Measurements from ENCODE around the gene BRINP3. TPM values are rescaled to one million over a fixed set of nuclear protein-coding genes. Genes with fewer than 3 reads are reported as not detected.

Gene BRINP3
- total and polyA plus RNA-seq, 12 donors: 0.10 to 3.0 (median 0.83) TPM; not detected in 5

- TF ChIP-seq POLR2A (IDR thresholded peaks at IDR 0.05) (no peak), CTCF (IDR thresholded peaks at IDR 0.05) (peak in 2 of 6 experiments; percentile 8 to 21)
Observed at GRCh38 chr1:190436615-190437014, 41.0 kb downstream of the BRINP3 start.

GRCh38 chr1:190429932-190430331, 47.7 kb downstream of the BRINP3 start:
- intact Hi-C loops (cut with DNase I): no loop called here
- Histone ChIP-seq H3K4me3 (no peak overlapping the region), H3K4me1 (replicated peaks in 1 of 2) (no peaks in the 10 kb centered on the region), H3K27ac (no peak overlapping the region), H3K9me3 (replicated peaks in 1 of 3) (no peaks in the 10 kb centered on the region), H3K36me3 (replicated peaks in 1 of 2) (no peaks in the 10 kb centered on the region), H3K27me3 (no peaks in the 10 kb centered on the region)
- WGBS, 4 donors: 45 to 65% (median 60%) methylated on average over 2 of the region's 2 CpGs
- no peak for DNase-seq
- TF ChIP-seq POLR2A (IDR thresholded peaks at IDR 0.05): no peak
- TF ChIP-seq CTCF (IDR thresholded peaks at IDR 0.05): no peak

More at GRCh38 chr1:190436615-190437014, 41.0 kb downstream of the BRINP3 start:
- Histone ChIP-seq H3K27ac (no peak overlapping the region), H3K4me3 (no peak overlapping the region), H3K4me1 (replicated peaks in 1 of 2) (no peaks in the 10 kb centered on the region), H3K36me3 (replicated peaks in 1 of 2) (no peaks in the 10 kb centered on the region), H3K27me3 (no peaks in the 10 kb centered on the region), H3K9me3 (replicated peaks in 1 of 3) (no peaks in the 10 kb centered on the region)
- intact Hi-C loops (cut with DNase I): no loop called here
- WGBS, 4 donors: 76 to 82% (median 78%) methylated on average over 1 of the region's 1 CpG
- DNase-seq: peak in 1 of 7 donors; percentile 3

- no peaks in the 10 kb centered on the region for H3K4me1 ChIP-seq (replicated peaks in 1 of 2)
- no peaks in the 10 kb centered on the region for H3K9me3 ChIP-seq (replicated peaks in 1 of 3)
- no peaks in the 10 kb centered on the region for H3K36me3 ChIP-seq (replicated peaks in 1 of 2)
- TF ChIP-seq CTCF (IDR thresholded peaks at IDR 0.05) (no peak), POLR2A (IDR thresholded peaks at IDR 0.05) (no peak)
- DNase-seq: no peak
- H3K4me3 ChIP-seq: no peak overlapping the region
- H3K27ac ChIP-seq: no peak overlapping the region
- no peaks in the 10 kb centered on the region for H3K27me3 ChIP-seq
- intact Hi-C loops (cut with DNase I): no loop called here
Observed at GRCh38 chr1:190429141-190429540, 48.5 kb downstream of the BRINP3 start.

- WGBS, 4 donors: 65 to 94% (median 71%) methylated on average over 1 of the region's 1 CpG
- H3K27me3 ChIP-seq: no peaks in the 10 kb centered on the region
- TF ChIP-seq CTCF (IDR thresholded peaks at IDR 0.05): no peak
- TF ChIP-seq POLR2A (IDR thresholded peaks at IDR 0.05): no peak
- intact Hi-C loops (cut with DNase I): no loop called here
- no peak for DNase-seq
- H3K4me1 ChIP-seq (replicated peaks in 1 of 2): no peaks in the 10 kb centered on the region
- H3K9me3 ChIP-seq (replicated peaks in 1 of 3): no peaks in the 10 kb centered on the region
- no peak overlapping the region for H3K4me3 ChIP-seq
- no peaks in the 10 kb centered on the region for H3K36me3 ChIP-seq (replicated peaks in 1 of 2)
- no peak overlapping the region for H3K27ac ChIP-seq
Observed at GRCh38 chr1:190416239-190416638, 61.4 kb downstream of the BRINP3 start.

All from adrenal gland (tissue), 12 donors.